ENCODE results near the gene GAMT.

- TF ChIP-seq CTCF (conservative IDR thresholded peaks at IDR 0.05; ENCODE audit: low read length) = no peak
- TF ChIP-seq EZH2phosphoT487 (IDR thresholded peaks at IDR 0.05; ENCODE audit: borderline replicate concordance) = no peak
Observed at GRCh38 chr19:1435378-1435989, 34.1 kb upstream of the GAMT start.
